ENCODE results near the gene GLIS1.

Gene GLIS1

DNA sequence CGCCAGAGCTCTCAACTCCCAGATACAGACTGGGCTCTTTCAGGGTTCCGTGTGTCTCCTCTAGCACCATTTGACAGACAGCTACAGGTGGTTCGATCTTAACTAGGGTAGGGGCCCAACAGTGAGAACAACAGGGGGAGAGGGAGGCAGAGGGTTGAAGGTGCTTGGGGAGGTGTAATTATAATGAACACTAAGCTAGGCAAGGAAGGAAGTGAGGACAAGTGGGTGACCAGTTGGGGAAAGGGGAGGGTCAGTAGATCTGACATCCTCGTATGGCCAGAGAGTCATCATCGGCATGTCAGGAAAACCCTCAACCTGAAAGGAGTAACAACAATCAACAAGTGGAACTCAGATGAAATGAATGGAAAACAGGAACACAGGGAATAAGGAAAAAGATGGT is 22.8 kb downstream of the GLIS1 start:
- no peak for DNase-seq

DNA sequence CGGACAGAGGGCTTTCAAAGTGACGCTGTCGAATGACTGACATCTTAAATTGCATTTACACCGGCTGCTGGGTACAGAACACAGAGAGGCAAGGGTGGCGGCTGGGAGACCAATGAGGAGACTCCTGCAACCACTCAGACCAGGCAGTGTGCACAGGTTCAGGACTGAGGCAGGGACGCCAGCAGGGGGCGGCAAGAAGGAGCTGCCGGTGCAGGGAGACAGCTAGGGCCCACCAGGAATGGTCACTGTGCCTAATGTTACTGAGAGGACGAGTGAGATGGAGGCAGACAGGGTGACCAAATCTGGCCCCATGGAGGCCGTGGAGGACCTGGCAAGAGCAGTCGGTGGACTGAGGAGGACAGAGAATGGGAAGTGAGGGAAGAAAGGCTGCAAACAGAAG is 23.5 kb downstream of the GLIS1 start:
- no peak for DNase-seq

DNA sequence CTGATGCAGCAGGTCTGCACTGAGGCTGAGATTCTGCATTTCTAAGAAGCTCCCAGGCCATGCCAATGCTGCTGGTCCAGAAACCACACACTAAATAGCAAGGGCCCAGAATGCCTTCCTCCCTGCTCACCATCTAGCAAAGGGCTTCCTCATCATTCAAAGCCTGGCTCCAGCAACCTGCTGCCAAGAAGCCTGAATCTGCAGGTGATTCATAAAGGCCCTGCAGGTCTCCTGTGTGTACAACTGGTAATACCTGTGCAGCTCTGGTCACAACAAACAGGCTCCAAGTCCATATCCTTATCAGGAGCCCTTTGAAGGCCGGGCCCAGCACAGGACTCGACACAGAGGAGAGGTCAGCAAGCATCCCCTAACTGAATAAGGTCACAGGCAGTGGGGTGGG is 26.7 kb downstream of the GLIS1 start:
- no peak for DNase-seq

DNA sequence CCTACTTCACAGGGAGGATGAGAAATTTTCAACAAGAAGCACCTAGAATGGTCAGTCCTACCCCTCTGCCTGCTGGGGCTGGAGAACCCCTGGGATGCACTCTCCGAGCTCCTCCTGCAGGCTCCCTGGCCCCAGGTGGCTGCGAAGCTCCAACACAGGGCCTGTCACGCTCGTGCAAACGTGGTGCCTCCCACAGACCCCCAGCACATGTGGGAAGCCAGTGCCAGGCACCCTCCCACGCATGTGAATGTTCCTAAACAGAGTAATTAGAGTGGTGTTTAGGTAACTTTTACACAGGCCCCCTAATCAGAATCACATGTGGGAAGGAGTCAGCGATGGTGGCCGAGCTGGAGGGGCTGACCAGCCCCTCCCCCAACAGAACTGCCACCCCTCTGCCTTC is 28.4 kb downstream of the GLIS1 start:
- DNase-seq, result no peak

DNA sequence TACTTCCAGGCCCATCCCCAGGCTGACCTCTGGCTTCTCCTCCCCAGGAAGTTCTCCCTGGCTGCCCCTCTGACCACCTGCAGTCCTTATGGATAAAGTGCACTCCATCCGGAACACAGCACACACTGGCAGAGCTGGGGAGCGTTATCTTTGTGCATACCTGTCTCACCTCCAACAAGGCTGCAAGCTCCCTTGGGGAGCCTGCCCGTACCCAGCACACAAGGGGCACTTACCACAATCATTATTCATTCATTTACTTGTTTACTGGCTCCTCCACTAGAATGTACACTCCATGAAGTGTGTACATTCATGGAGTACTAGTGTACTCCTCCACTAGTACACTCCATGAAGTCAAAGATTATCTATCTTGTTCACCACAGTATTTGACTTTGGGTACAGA is 30.3 kb downstream of the GLIS1 start:
- DNase-seq, result no peak

DNA sequence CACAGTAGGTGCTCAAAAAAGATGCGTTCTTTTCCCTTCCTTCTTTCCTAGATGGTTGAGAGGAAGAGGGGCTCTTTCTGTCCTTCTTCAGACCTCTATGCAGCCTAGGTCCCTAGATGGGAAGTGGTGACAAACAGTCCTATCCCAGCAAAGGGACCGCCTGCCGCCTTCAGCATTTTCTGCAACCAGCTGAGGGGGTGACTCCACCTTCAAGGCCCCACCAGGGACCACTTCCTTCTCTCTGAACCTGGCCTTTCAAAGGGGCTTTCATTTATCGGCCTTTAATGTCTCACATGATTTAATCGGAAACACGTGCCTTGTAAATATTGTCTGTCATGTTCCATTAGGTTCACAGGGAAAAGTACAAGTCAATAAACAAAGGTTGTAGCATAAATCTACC is 32.6 kb downstream of the GLIS1 start:
- DNase-seq, result no peak

DNA sequence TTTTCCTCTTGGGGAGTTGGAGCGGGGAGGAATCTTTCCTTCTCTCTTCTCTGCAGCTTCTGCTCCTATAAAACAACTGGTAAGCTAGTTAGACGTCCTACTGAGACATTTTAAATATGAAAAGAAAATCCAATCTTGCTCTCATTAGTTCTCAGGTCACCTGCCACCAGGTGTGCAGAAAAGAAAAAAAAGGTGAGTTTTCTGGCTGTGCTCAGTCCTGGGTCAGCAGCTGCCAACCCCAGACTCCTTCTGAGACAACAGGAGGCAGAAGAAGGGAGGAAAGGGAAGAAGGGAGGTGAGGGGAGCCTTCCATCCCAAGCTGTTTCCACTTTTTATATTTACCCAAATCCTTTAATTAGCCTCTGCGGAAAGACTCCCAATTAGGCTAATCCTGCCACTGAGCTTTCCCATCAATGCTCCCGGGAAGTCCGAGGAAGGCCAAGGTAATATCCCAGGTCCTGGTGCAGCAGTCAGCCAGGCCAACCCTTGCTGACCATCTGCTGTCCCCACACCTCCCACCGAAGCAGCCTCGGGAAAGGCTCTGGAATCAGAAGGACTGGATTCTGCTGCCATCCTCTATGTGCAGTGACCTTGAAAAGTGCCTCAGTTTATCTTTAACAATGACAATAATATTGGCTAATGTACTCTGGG is 33.4 kb downstream of the GLIS1 start:
- DNase-seq, result no peak

DNA sequence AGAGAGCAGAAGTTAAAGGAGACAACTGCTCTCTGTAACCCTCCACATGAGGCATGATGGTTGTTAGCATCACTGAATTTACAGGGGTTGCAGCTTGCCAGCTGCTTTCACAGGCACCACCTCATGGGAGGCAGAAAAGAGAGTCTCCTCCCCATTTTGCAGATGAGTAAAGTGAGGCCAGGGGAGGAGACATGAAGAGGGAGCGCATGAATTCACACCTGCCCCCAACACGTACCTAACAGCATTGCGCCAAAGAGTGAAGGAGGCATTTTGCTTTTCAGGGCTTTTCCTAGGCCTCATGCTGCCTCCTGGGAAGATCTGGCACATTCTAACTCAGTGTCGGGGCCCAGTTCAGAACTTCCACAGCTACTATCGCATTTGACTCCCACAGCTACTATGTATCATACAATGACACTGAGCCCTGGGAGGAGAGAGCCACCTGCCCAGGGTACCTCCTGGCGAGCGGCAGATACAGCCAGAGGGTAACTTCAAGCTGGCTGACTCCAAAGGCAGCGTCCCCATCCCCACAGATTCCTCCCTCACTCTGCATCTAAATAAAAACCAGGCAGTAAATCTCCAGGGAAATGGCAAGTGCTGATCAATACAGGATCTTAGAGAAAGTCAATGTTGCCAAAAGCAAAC is 34.0 kb downstream of the GLIS1 start:
- DNase-seq, result no peak

DNA sequence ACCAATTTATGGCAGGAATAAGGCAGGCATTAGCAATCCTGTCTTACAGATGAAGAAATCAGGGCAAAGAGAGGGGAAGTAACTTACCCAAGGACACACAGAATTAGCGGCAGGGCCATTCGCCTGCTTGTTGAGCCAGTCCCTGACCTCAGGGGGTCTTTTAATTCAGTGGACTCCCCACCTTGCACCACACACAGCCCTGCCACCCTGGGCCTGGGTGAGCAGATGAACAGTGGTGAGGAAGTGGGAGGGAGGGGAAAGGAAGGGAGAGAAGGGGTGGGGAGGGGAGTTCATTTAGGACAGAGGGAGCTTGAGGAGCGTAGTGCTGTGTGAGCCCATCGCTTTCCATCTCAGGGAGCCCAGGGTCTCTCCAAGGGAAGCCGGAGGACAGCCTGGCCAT is 34.7 kb downstream of the GLIS1 start:
- no peak for DNase-seq

DNA sequence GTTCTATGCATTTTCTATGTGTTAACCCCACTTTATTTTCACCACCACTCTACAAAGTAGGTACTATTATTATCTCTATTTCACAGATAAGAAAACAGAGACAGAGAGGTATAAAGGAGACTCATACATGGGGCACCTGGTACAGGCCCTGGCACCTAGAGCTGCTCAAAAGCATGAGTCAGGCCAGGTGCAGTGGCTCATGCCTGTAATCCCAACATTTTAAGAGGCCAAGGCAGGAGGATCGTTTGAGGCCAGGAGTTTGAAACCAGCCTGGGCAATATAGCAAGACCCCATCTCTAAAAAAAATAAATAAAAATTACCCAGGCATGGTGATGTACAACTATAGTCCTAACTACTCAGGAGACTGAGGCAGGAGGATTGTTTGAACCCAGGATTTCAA is 35.8 kb downstream of the GLIS1 start:
- DNase-seq, result no peak

DNA sequence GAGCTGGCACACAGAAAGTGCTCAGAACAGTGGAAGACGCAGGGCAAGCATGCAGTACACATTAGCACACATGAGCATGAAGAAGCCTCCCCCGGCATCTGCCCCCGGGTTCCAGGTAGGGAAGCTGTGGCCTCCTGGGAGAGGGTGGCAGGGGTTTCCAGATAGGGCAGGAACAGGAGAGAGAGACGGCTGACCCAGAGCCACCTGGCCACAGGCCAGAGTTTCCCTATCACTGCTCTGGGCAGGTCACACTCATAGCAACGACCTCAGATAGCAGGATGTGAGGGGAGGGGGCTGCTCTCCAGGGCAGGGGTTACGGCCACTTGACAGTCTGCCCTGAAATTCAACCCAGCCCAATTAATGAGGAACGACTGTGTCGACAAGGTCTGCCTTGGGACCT is 36.6 kb downstream of the GLIS1 start:
- no peak for DNase-seq

DNA sequence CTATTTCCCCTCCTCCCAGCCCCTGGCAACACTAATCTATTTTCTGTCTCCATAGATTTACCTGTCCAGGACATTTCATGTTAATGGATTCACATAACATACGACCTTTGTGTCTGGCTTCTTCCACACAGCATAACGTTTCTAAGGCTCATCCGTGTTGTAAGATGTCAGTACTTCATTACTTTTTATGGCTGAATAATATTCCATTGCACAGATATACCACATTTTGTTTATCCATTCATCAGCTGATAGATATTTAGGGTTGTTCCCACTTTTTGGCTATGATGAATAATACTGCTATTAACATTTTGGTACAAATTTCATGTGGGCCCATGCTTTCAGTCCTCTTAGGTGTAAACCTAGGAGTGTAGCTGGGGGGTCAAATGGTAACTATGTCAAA is 38.2 kb downstream of the GLIS1 start:
- no peak for DNase-seq

DNA sequence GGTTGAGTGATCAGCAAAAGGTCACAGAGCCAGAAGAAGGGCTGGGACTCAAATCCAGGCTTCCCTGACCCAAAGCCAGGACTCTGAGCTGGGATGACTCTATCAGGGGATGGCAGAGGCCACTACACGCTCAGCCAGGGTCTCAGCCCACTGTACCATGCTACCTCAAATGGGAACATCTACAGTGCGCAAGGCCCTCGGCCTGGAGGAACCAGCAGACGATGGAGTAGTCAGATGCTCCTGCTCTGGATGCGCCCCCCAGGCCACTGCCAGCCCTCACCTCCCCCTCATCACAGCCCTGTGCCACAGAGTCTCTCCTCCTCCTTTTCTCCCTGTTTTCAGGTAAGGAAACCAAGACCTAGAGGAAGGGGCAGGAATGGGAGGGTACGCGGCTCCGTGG is 39.0 kb downstream of the GLIS1 start:
- DNase-seq, result no peak

DNA sequence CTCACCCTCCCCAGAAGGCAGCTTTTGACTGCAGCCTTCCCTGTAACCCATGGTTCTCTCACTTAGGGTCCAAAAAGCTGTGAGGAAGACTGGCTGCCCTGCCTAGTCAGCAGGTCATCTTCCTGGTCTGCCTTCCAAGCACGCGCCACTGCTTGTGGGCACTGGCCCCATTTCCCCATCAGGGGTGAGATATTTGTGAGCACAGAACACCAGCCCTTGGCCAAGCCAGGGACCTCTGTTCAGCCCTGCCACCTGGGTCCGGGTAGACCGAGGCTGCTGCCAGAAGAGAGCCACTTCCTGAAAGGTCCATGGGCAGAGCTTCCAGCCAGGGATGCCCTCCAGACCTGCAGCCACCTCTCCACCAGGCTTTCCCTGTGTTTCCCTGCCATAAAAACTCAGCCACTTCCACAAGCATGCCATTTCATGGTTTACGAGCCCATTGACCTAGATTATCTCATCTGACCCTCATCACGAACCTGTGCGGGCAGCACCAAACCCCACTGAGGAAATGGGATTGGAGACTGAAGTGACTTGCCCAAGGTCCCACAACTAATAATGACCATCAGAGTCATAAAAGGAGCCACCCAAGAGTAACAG is 40.5 kb downstream of the GLIS1 start:
- DNase-seq, result no peak

DNA sequence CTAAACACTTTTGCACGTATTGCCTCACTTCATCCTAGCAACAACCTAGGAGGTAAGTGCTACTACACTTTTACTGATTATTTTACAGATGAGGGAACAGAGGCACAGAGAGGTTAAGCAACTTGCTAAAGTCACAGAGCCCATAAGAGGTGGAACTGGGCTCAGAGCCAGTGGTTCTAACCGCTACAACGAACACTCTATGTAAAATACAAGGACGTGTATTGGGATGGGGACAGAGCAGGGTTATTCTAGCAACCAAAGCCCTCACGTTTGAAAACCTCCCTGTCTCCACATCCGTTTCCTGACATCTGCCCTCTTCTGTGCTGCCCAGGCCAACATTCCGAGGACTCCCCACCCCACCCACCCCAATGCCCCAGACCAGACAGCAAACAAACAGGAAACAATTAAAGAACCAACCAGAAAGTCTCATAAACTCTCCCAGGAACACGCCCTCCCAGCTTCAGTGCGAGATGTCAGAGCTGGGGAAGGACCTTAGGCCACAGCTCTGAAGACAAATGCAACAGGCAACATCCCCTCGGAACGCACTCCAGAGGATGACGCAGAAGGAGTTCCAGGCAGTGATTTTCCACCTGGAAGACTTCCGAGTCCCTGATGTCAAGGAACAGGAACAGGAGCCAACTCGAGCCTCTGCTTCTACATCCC is 41.1 kb downstream of the GLIS1 start:
- no peak for DNase-seq

DNA sequence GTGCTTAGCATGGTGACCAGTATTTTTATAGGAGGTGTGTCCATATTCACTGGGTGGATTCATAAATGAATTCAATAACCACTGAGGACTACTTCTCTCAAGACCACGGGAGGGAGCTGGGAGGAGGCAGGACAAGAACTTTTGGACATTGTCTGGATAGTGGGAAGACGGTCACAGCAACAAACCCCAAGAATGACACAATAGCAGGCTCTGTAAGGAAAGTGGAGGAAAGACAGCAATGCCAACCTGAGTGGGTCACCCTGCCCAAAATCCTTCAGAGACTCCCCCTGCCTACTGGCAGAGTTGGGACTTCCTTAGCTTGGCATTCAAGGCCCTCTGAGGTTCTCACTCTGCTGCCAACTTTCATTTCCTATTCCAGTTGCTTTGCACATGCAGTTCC is 42.0 kb downstream of the GLIS1 start:
- no peak for DNase-seq

DNA sequence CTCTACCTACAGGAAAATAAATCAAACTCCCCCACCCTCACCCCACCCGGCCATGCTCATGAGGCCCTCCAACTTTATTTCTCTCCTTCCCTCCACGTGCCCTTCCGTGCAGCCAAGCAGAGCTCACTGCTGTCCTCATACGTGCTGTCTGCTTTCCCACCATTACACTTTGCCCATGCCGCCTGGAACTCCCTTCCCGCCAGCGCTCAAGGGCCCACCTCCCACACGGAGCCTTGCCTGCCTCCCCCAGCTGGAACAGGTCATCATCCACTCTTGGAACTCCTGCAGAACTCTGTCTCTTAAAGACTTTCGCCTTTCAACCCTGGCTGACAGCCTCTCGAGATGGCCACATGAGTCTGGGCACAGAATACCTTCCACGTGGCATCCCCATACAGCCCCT is 42.4 kb downstream of the GLIS1 start:
- no peak for DNase-seq

DNA sequence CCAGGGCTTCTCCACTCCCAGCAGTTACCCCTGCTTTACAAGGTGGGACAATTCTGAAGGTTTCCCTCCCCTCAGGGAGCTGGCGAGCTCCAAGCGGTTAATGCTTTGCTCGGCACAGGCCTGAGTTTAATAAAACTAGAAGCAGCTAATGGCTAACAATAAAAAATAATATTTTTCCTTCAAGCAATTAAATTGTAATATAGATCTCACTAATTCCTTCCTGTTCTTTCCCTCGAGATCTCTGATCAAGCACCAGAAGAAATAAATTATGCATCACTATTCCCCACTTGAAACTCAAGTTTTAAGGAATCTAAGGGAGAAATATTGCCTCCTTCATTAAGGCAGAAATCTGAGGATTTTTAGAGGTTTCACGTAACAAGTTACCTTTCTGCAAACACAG is 42.9 kb downstream of the GLIS1 start:
- DNase-seq, result no peak

DNA sequence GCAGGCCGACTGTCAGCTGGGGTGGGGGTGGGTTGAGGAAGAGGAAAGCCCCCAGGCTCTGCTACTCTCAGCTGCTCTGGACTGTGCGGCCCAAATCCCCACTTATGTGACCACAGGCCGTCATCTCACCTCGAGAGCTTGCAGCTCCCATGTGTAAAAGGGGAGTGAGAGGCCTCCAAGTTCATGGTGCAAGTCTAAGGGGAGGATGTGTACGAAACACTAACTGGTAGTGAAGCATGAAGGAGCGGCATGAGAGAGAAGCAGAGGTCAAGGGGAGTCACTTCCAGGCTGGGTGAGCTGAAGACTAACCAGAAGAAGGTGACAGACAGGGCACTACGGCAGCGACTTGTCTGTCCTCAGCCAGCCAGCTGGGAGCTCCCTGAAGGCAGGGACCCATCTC is 43.8 kb downstream of the GLIS1 start:
- no peak for DNase-seq

DNA sequence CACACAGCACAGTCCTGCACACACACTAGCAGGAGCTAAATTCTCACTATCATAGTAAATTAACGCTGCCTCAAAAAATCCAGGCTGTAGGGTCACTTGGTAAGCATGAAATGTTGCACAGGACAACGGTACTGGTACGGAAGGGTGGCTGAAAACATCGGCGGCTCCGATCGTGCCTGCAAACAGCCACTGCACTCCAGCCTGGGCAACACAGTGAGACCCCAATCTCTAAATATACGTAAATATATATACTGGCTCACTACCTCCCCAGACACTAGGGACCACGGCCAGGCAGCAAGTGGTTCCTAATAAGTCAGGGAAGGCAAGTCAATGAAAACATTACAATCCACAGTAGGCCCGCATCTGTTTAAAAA is 44.3 kb downstream of the GLIS1 start:
- DNase-seq, result no peak

DNA sequence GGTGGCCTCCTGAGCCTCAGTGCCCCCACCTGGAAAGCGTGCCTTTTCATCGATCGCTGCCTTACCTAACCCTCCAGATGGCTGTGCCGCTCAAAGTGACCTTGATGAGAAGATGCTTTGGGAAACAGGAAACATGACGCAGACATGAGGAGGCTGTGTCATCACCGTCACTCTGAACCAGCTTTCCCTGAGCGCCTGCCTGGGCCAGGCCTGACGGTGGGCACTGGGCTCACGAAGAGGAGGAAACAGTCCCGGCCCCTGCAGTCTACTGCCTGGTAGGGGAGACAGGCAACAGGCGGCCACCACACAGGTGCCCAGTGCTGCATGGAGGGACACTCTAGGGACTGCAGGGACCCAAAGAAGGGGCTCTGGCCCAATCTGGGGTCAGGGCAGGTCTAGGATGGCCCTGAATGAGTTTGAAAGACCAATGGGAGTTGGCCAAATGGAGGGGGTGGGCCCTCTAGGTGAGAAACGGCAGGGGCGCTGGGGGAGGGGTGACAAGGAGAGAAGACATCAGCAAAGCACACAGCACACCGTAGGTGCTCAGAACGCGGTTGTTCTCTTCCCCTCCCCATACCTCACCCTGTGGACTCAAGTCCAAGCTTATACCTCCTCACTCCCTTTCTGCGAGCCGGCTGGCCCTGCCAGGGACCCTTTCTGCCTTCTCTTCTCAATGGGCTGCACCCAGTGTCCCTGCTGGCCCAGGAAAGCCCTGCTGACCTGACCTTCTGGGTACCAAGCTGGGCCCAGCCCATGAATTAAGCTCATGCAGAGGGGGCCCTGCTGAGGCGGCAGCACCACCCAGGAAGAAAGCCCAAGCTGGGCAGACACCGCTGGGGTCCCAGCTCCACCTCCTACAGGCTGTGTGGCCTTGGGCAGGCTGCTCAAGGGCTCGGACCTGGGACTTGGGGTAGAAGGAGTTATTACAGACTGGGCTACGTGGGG is 44.9 kb downstream of the GLIS1 start:
- no peak for DNase-seq

DNA sequence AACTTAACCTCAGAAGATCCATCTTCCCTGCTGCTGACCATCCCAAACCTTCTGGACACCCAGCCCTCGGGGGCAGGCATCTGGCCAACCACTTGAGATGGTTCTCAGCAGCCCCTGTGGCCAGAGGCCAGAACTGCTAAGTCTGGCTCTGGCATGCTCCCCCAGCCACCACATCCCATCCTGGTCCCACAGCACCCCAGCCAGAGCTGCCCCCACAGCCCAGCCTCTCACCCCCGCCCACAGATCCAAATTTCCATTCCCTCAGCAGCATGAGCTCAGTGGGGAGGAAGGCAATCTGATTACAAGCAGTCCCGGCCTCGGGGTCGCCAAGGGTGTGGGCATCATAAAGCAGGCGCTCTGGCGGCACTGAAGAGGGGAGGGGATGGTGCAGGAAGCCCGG is 45.6 kb downstream of the GLIS1 start:
- no peak for DNase-seq

DNA sequence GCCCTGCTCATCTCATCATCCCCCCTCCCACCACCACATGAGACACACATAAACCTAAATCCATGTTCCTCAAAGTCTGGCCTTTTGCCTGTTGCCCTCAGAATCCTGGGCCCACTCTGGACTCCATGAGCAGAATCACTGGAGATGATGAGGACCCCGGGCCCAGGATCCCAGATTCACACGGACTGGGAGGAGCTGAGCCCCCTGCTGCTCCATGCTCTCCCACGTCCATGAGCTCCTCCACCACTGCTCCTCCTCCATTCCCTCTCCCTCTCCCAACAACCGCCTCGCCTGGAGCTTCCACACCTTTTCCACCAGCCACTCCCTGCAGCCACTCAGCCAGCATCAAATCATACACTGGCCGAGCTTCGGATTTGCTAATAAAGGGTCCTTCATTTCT is 47.6 kb downstream of the GLIS1 start:
- no peak for DNase-seq

Measured in stimulated activated naive CD4-positive, alpha-beta T cell treated with Interleukin-2 at 50 U/mL for 16 hours (primary cell).